H9 (cell line): ENCODE measurements around the gene CCSER1. TPM values are rescaled to one million over a fixed set of nuclear protein-coding genes. Genes with fewer than 3 reads are reported as not detected.

Experiments used
- DNase-seq: peaks from one replicate; pipeline ENCODE4 v3.0.0-alpha.2; 2017
- H2AFZ ChIP-seq: one replicate; pipeline ENCODE4 v1.6.1; 2013; ENCODE audit warnings: mild to moderate bottlenecking, low read length, control low read depth, moderate library complexity
- H2AK5ac ChIP-seq: 2 replicates; pipeline ENCODE4 v1.6.1; 2013; ENCODE audit warnings: low read length, control low read depth, mixed read lengths; ENCODE audit not compliant: insufficient read length
- H2BK120ac ChIP-seq: one replicate; pipeline ENCODE4 v1.6.1; 2013; ENCODE audit warnings: low read depth, mild to moderate bottlenecking, low read length, control low read depth, inconsistent platforms; ENCODE audit not compliant: poor library complexity, severe bottlenecking
- H2BK12ac ChIP-seq: 2 replicates; pipeline ENCODE4 v1.6.1; 2013; ENCODE audit warnings: low read length, control low read depth, mixed read lengths, low read depth; ENCODE audit not compliant: insufficient read length
- H2BK15ac ChIP-seq: 2 replicates; pipeline ENCODE4 v1.6.1; 2013; ENCODE audit warnings: low read depth, low read length, control low read depth
- H2BK20ac ChIP-seq: one replicate; pipeline ENCODE4 v1.6.1; 2013; ENCODE audit warnings: low read depth, mild to moderate bottlenecking, low read length, control low read depth, inconsistent platforms; ENCODE audit not compliant: poor library complexity, severe bottlenecking
- H2BK5ac ChIP-seq: 2 replicates; pipeline ENCODE4 v1.6.1; 2013; ENCODE audit warnings: low read length, control low read depth, mixed read lengths; ENCODE audit not compliant: insufficient read length
- H3K14ac ChIP-seq: 2 replicates; pipeline ENCODE4 v1.6.1; 2013; ENCODE audit warnings: low read length, control low read depth; ENCODE audit not compliant: insufficient read depth
- H3K18ac ChIP-seq: 2 replicates; pipeline ENCODE4 v1.6.1; 2013; ENCODE audit warnings: low read depth, mild to moderate bottlenecking, mixed read lengths, low read length, control low read depth; ENCODE audit not compliant: insufficient read length
- H3K23ac ChIP-seq: 2 replicates; pipeline ENCODE4 v1.6.1; 2013; ENCODE audit warnings: low read length, control low read depth, mixed read lengths, low read depth; ENCODE audit not compliant: insufficient read length
- H3K23me2 ChIP-seq: 2 replicates; pipeline ENCODE4 v1.6.1; 2013; ENCODE audit warnings: low read depth, mild to moderate bottlenecking, mixed read lengths, low read length, control low read depth; ENCODE audit not compliant: insufficient read length, poor library complexity, severe bottlenecking
- H3K27ac ChIP-seq: 2 replicates; pipeline ENCODE4 v1.5.1; 2013; ENCODE audit warnings: low read length, control low read depth, mixed read lengths, low read depth; ENCODE audit not compliant: insufficient read length
- H3K27me3 ChIP-seq: 2 replicates; pipeline ENCODE4 v1.6.1; 2013; ENCODE audit warnings: low read length, control low read depth, inconsistent platforms; ENCODE audit not compliant: insufficient read depth
- H3K4ac ChIP-seq: 2 replicates; pipeline ENCODE4 v1.6.1; 2013; ENCODE audit warnings: low read depth, mild to moderate bottlenecking, control low read depth, inconsistent platforms, low read length, moderate library complexity
- H3K4me1 ChIP-seq: 2 replicates; pipeline ENCODE4 v1.6.1; 2013; ENCODE audit warnings: low read length, control low read depth, inconsistent platforms; ENCODE audit not compliant: insufficient read depth
- H3K4me2 ChIP-seq: 2 replicates; pipeline ENCODE4 v1.6.1; 2013; ENCODE audit warnings: low read length, control low read depth, mixed read lengths; ENCODE audit not compliant: insufficient read length, insufficient read depth
- H3K56ac ChIP-seq: 2 replicates; pipeline ENCODE4 v1.6.1; 2013; ENCODE audit warnings: low read depth, mild to moderate bottlenecking, mixed read lengths, low read length, control low read depth; ENCODE audit not compliant: insufficient read length
- H3K79me1 ChIP-seq: 2 replicates; pipeline ENCODE4 v1.6.1; 2013; ENCODE audit warnings: low read depth, mild to moderate bottlenecking, moderate library complexity, low read length, control low read depth, inconsistent platforms; ENCODE audit not compliant: insufficient read depth, poor library complexity, severe bottlenecking
- H3K79me2 ChIP-seq: 2 replicates; pipeline ENCODE4 v1.6.1; 2013; ENCODE audit warnings: low read length, control low read depth, inconsistent platforms; ENCODE audit not compliant: insufficient read depth
- H3K9ac ChIP-seq: 2 replicates; pipeline ENCODE4 v1.6.1; 2013; ENCODE audit warnings: low read length, control low read depth, mixed read lengths; ENCODE audit not compliant: insufficient read length; ENCODE audit errors: extremely low read depth
- H3K9me3 ChIP-seq: one replicate; pipeline ENCODE4 v1.6.1; 2013; ENCODE audit warnings: low read depth, low read length, inconsistent platforms; ENCODE audit not compliant: control insufficient read depth
- H3T11ph ChIP-seq: one replicate; pipeline ENCODE4 v1.6.1; 2013; ENCODE audit warnings: mild to moderate bottlenecking, low read length, control low read depth, inconsistent platforms
- H4K20me1 ChIP-seq: one replicate; pipeline ENCODE4 v1.6.1; 2013; ENCODE audit not compliant: control insufficient read depth, insufficient read length, insufficient read depth
- H4K5ac ChIP-seq: 2 replicates; pipeline ENCODE4 v1.6.1; 2013; ENCODE audit warnings: low read depth, mild to moderate bottlenecking, mixed read lengths, low read length, control low read depth; ENCODE audit not compliant: insufficient read length
- H4K8ac ChIP-seq: replicated peaks from 2 replicates; pipeline ENCODE4 v1.6.1; 2013; ENCODE audit warnings: low read length, control low read depth, mixed read lengths, low read depth; ENCODE audit not compliant: insufficient read length
- H4K91ac ChIP-seq: 2 replicates; pipeline ENCODE4 v1.6.1; 2013; ENCODE audit warnings: low read depth, mild to moderate bottlenecking, moderate library complexity, mixed read lengths, low read length, control low read depth; ENCODE audit not compliant: insufficient read length
- H3K27ac Mint-ChIP-seq, 3 experiments: 2 replicates in 2 of 3; 3 replicates in 1 of 3; pipeline ENCODE4 v1.8.0; 2020 to 2021; ENCODE audit warnings: mixed read lengths in 3 of 3, mild to moderate bottlenecking in 1 of 3, moderate library complexity in 1 of 3
- H3K27me3 Mint-ChIP-seq: 2 replicates; pipeline ENCODE4 v1.8.0; 2021; ENCODE audit warnings: low read depth, mild to moderate bottlenecking, moderate library complexity, mixed read lengths
- H3K36me3 Mint-ChIP-seq, 3 experiments: 2 replicates in 2 of 3; 3 replicates in 1 of 3; pipeline ENCODE4 v1.8.0; 2020 to 2021; ENCODE audit warnings: low read depth in 3 of 3, mixed read lengths in 3 of 3; ENCODE audit not compliant: insufficient read depth in 1 of 3
- H3K4me1 Mint-ChIP-seq, 2 experiments: 2 replicates each; pipeline ENCODE4 v1.8.0; 2020; ENCODE audit warnings: mixed read lengths in 2 of 2
- H3K4me3 Mint-ChIP-seq, 2 experiments: 2 replicates in 1 of 2; 3 replicates in 1 of 2; pipeline ENCODE4 v1.8.0; 2020 to 2021; ENCODE audit warnings: mild to moderate bottlenecking in 2 of 2, mixed read lengths in 2 of 2, moderate library complexity in 1 of 2
- H3K9me3 Mint-ChIP-seq, 2 experiments: 2 replicates in 1 of 2; 3 replicates in 1 of 2; pipeline ENCODE4 v1.8.0; 2020; ENCODE audit warnings: mild to moderate bottlenecking in 2 of 2, mixed read lengths in 2 of 2, moderate library complexity in 1 of 2
- CTCF ChIP-seq: fragments of 200-600 bp; sonication (generic); conservative IDR thresholded peaks from 3 replicates; pipeline ENCODE4 v1.8.0; 2021; ENCODE audit warnings: antibody characterized with exemption, mild to moderate bottlenecking
- WGBS: extraction: QIAGEN DNeasy Blood & Tissue Kit; methylation state at CpG from one replicate; pipeline ENCODE4 v1.1.7; 2013; ENCODE audit warnings: missing lambda C conversion rate, low lambda C conversion rate, mixed read lengths; ENCODE audit not compliant: insufficient read length; ENCODE audit errors: extremely low coverage; 5-methylcytosine and 5-hydroxymethylcytosine counted together
- total RNA-seq: library from RNA; stranded (reverse); gene quantifications from 2 replicates; pipeline ENCODE4 v1.2.1, GENCODE V29; 2021

Gene CCSER1
- total RNA-seq, 1 experiment from 2014 or later, result 0.37 TPM

DNA sequence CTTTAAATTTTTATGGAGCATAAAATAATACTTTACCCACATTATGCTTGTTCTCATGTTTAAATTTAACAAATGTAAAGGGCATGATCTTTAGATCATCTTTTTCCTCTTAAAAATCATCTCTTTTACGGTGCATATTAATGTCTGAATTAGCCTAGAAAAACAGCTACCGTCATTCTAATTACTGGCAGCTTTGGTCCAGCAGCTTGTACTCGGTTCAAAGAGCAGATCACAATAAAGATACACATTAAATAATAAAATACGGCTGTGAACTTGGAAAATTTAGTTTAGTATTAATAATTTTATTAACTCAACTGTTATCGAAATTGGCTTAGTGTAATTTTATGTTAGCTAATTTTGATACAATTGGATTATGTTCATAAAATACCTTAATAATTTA, 19.1 kb downstream of the CCSER1 start:
- no peak overlapping the region for H3K27ac ChIP-seq

More for the DNA sequence above, 19.1 kb downstream of the CCSER1 start:
- no peak overlapping the region for H2BK20ac ChIP-seq
- Mint-ChIP-seq H3K36me3 (no peaks in the 10 kb centered on the region), H3K9me3 (no peaks in the 10 kb centered on the region), H3K27ac (no peak overlapping the region), H3K4me3 (no peak overlapping the region), H3K27me3 (no peaks in the 10 kb centered on the region), H3K4me1 (peaks cover 10 to 13% of the 10 kb centered on the region in 2 experiments)
- H3K4ac ChIP-seq, result no peak overlapping the region
- H3K4me2 ChIP-seq, result no peak overlapping the region
- H3K56ac ChIP-seq, result no peak overlapping the region
- TF ChIP-seq CTCF, result no peak
- DNase-seq, result no peak
- no peak overlapping the region for H2BK5ac ChIP-seq
- H2AFZ ChIP-seq, result no peak overlapping the region
- H4K20me1 ChIP-seq, result no peaks in the 10 kb centered on the region
- no peak overlapping the region for H3K18ac ChIP-seq
- H3K9me3 ChIP-seq, result no peaks in the 10 kb centered on the region
- H3K79me1 ChIP-seq, result no peaks in the 10 kb centered on the region
- H4K8ac ChIP-seq, result no peak overlapping the region
- H2BK12ac ChIP-seq, result no peak overlapping the region
- no peak overlapping the region for H4K5ac ChIP-seq
- H2BK15ac ChIP-seq, result no peak overlapping the region
- H3T11ph ChIP-seq, result no peak overlapping the region
- no peak overlapping the region for H3K9ac ChIP-seq
- H3K4me1 ChIP-seq, result no peaks in the 10 kb centered on the region
- no peaks in the 10 kb centered on the region for H3K27me3 ChIP-seq
- no peak overlapping the region for H3K14ac ChIP-seq
- no peak overlapping the region for H2BK120ac ChIP-seq
- H4K91ac ChIP-seq, result no peak overlapping the region
- H2AK5ac ChIP-seq, result no peak overlapping the region
- no peak overlapping the region for H3K23ac ChIP-seq
- H3K79me2 ChIP-seq, result no peaks in the 10 kb centered on the region
- H3K23me2 ChIP-seq, result no peaks in the 10 kb centered on the region
- WGBS, result no CpG with 5 or more reads among the region's 5 CpGs
